CD14-positive monocyte (primary cell): ENCODE data around the gene NPIPB9. TPM values are rescaled to one million over a fixed set of nuclear protein-coding genes. Genes with fewer than 3 reads are reported as not detected.
"Not testable (repeated sequence)": the region's sequence is repeated elsewhere in the genome, so short reads cannot be mapped to it uniquely, and the experiment has no call there.

Experiments used
- DNase-seq, 3 donors: peaks; one replicate each; pipeline ENCODE4 v3.0.0-alpha.2; 2011 to 2022
- H2AFZ ChIP-seq: 2 replicates; pipeline ENCODE4 v1.6.0; 2012; ENCODE audit warnings: mild to moderate bottlenecking, low read depth, low read length, inconsistent platforms; ENCODE audit not compliant: insufficient read depth, poor library complexity, severe bottlenecking
- H3K27ac ChIP-seq, 2 donors: 1 replicate in 1 of 2; 2 replicates in 1 of 2; pipeline ENCODE4 v1.5.1; 2012 to 2013; ENCODE audit warnings: low read length in 2 of 2, control low read depth in 1 of 2, inconsistent platforms in 1 of 2, low read depth in 1 of 2, mild to moderate bottlenecking in 1 of 2
- H3K27me3 ChIP-seq, 2 donors: one replicate each; pipeline versions ENCODE4 v1.6.0 to v1.6.1; 2011 to 2013; ENCODE audit warnings: low read length in 2 of 2; ENCODE audit not compliant: control insufficient read depth in 2 of 2, insufficient read depth in 2 of 2
- H3K36me3 ChIP-seq, 2 donors: replicated peaks in 1 of 2; 1 replicate in 1 of 2; 2 replicates in 1 of 2; pipeline versions ENCODE4 v1.5.1 to v1.6.1; 2012 to 2013; ENCODE audit warnings: low read length in 2 of 2, control low read depth in 1 of 2, inconsistent platforms in 1 of 2, mild to moderate bottlenecking in 1 of 2; ENCODE audit not compliant: insufficient read depth in 2 of 2, control insufficient read depth in 1 of 2
- H3K4me1 ChIP-seq, 2 donors: 1 replicate in 1 of 2; 2 replicates in 1 of 2; pipeline versions ENCODE4 v1.5.1 to v1.6.1; 2012 to 2013; ENCODE audit warnings: low read length in 2 of 2, control low read depth in 1 of 2, inconsistent platforms in 1 of 2, mild to moderate bottlenecking in 1 of 2, moderate library complexity in 1 of 2; ENCODE audit not compliant: insufficient read depth in 2 of 2, control insufficient read depth in 1 of 2
- H3K4me2 ChIP-seq: replicated peaks from 2 replicates; pipeline ENCODE3; 2012; ENCODE audit warnings: low read length, moderate library complexity, mild to moderate bottlenecking; ENCODE audit not compliant: poor library complexity, severe bottlenecking; ENCODE audit errors: extremely low read depth
- H3K4me3 ChIP-seq, 3 experiments: fragments of 200-600 bp in 1 of 3; sonication (generic) in 1 of 3; replicated peaks in 1 of 3; 1 replicate in 2 of 3; 2 replicates in 1 of 3; pipeline ENCODE4 v1.5.1; 2011 to 2013; ENCODE audit warnings: low read length in 3 of 3, mild to moderate bottlenecking in 3 of 3, control low read depth in 2 of 3, low read depth in 2 of 3, inconsistent platforms in 1 of 3, moderate library complexity in 1 of 3
- H3K79me2 ChIP-seq: 2 replicates; pipeline ENCODE4 v1.6.0; 2012; ENCODE audit warnings: mild to moderate bottlenecking, control low read depth, inconsistent platforms, low read length, moderate library complexity; ENCODE audit not compliant: insufficient read depth
- H3K9ac ChIP-seq: 2 replicates; pipeline ENCODE4 v1.6.0; 2017; ENCODE audit warnings: low read length, mild to moderate bottlenecking; ENCODE audit not compliant: insufficient read depth, poor library complexity, severe bottlenecking
- H3K9me3 ChIP-seq, 2 donors: replicated peaks in 1 of 2; 1 replicate in 1 of 2; 2 replicates in 1 of 2; pipeline versions ENCODE4 v1.5.1 to v1.6.1; 2012 to 2013; ENCODE audit warnings: low read length in 2 of 2, control low read depth in 1 of 2; ENCODE audit not compliant: control insufficient read depth in 1 of 2, insufficient read depth in 1 of 2
- H4K20me1 ChIP-seq: 2 replicates; pipeline ENCODE4 v1.6.0; 2012; ENCODE audit warnings: mild to moderate bottlenecking, low read length, control low read depth, moderate library complexity; ENCODE audit not compliant: insufficient read depth
- H3K27ac Mint-ChIP-seq, 7 donors: one replicate each; pipeline ENCODE4 v1.8.0; 2020; ENCODE audit warnings: mild to moderate bottlenecking in 7 of 7, mixed read lengths in 7 of 7, moderate library complexity in 6 of 7, inconsistent platforms in 2 of 7
- H3K27me3 Mint-ChIP-seq, 3 donors: one replicate each; pipeline ENCODE4 v1.8.0; 2021 to 2022; ENCODE audit warnings: low read depth in 3 of 3, mild to moderate bottlenecking in 3 of 3, mixed read lengths in 3 of 3, moderate library complexity in 3 of 3, inconsistent platforms in 1 of 3
- H3K36me3 Mint-ChIP-seq, 2 donors: one replicate each; pipeline ENCODE4 v1.8.0; 2020; ENCODE audit warnings: mixed read lengths in 2 of 2, inconsistent platforms in 1 of 2, mild to moderate bottlenecking in 1 of 2
- H3K4me1 Mint-ChIP-seq: one replicate; pipeline ENCODE4 v1.8.0; 2020; ENCODE audit warnings: mild to moderate bottlenecking, mixed read lengths
- H3K4me3 Mint-ChIP-seq, 2 donors: one replicate each; pipeline ENCODE4 v1.8.0; 2020; ENCODE audit warnings: mild to moderate bottlenecking in 2 of 2, mixed read lengths in 2 of 2, moderate library complexity in 1 of 2
- H3K9me3 Mint-ChIP-seq, 7 donors: one replicate each; pipeline ENCODE4 v1.8.0; 2020 to 2022; ENCODE audit warnings: mixed read lengths in 7 of 7, mild to moderate bottlenecking in 6 of 7, moderate library complexity in 6 of 7, inconsistent platforms in 2 of 7
- WGBS: methylation state at CpG from one replicate; pipeline ENCODE4 v1.1.5; 2013; ENCODE audit warnings: missing lambda C conversion rate; ENCODE audit not compliant: insufficient coverage; 5-methylcytosine and 5-hydroxymethylcytosine counted together
- intact Hi-C, 2 donors: fragments of 100-400 bp; cut with micrococcal nuclease; formaldehyde crosslinking; loops; one replicate each; pipeline versions ENCODE4 v1.15.0 to v1.15.1; 2023
- polyA plus RNA-seq, 3 donors: library from polyadenylated mRNA; depleted of rRNA in 1 of 3; unstranded in 2 of 3; stranded (reverse) in 1 of 3; fragments of 300-500 nt in 2 of 3; fragments of >200 nt in 1 of 3; fragmentation: Illumina TruSeq in 2 of 3; gene quantifications; 1 replicate in 2 of 3; 2 replicates in 1 of 3; pipeline ENCODE4 v1.2.3, GENCODE V29; 2012 to 2021

Gene NPIPB9
- polyA plus RNA-seq, 3 donors = 1.4 TPM; not detected in 2

- H3K36me3 ChIP-seq, intact Hi-C loops, H3K9me3 ChIP-seq, H3K27me3 ChIP-seq, H3K79me2 ChIP-seq, H3K36me3 Mint-ChIP-seq, H3K27ac ChIP-seq, H4K20me1 ChIP-seq, H3K4me1 ChIP-seq, H3K9ac ChIP-seq, H3K9me3 Mint-ChIP-seq, H2AFZ ChIP-seq, H3K4me3 Mint-ChIP-seq, H3K4me1 Mint-ChIP-seq, H3K4me2 ChIP-seq, H3K27ac Mint-ChIP-seq, H3K4me3 ChIP-seq, H3K27me3 Mint-ChIP-seq, DNase-seq: not testable (repeated sequence)
- WGBS = no CpG with 5 or more reads among the region's 5 CpGs
These were observed 20.3 kb upstream of the NPIPB9 start for GRCh38 chr16:28731253-28731652.

GRCh38 chr16:28732455-28733124 lies 19.0 kb upstream of the NPIPB9 start:
- H3K27ac ChIP-seq, H3K4me3 Mint-ChIP-seq, DNase-seq, intact Hi-C loops, H3K9me3 Mint-ChIP-seq, H3K4me3 ChIP-seq, H3K79me2 ChIP-seq, H3K4me2 ChIP-seq, H3K9ac ChIP-seq, H3K4me1 ChIP-seq, H3K36me3 Mint-ChIP-seq, H2AFZ ChIP-seq, H3K27me3 ChIP-seq, H3K27ac Mint-ChIP-seq, H3K36me3 ChIP-seq, H4K20me1 ChIP-seq, H3K27me3 Mint-ChIP-seq, H3K9me3 ChIP-seq, H3K4me1 Mint-ChIP-seq: not testable (repeated sequence)
- WGBS = no CpG with 5 or more reads among the region's 9 CpGs

GRCh38 chr16:28739787-28740186 lies 11.8 kb upstream of the NPIPB9 start:
- H3K9me3 ChIP-seq, H3K4me1 Mint-ChIP-seq, H3K36me3 Mint-ChIP-seq, H4K20me1 ChIP-seq, DNase-seq, H3K79me2 ChIP-seq, H3K4me2 ChIP-seq, H3K27ac Mint-ChIP-seq, H3K36me3 ChIP-seq, H2AFZ ChIP-seq, H3K27me3 ChIP-seq, H3K4me3 ChIP-seq, H3K9me3 Mint-ChIP-seq, intact Hi-C loops, H3K9ac ChIP-seq, H3K27ac ChIP-seq, H3K4me3 Mint-ChIP-seq, H3K4me1 ChIP-seq: not testable (repeated sequence)
- no CpG with 5 or more reads among the region's 9 CpGs for WGBS
- H3K27me3 Mint-ChIP-seq = peaks cover 0 to 14% (median 8%) of the 10 kb centered on the region in 3 donors

GRCh38 chr16:28740631-28741030 lies 11.0 kb upstream of the NPIPB9 start:
- H3K79me2 ChIP-seq, H3K36me3 ChIP-seq, H3K9me3 Mint-ChIP-seq, H3K27me3 ChIP-seq, H3K4me3 Mint-ChIP-seq, intact Hi-C loops, H2AFZ ChIP-seq, H3K4me1 ChIP-seq, H3K9me3 ChIP-seq, H3K4me1 Mint-ChIP-seq, H3K27ac ChIP-seq, H3K27ac Mint-ChIP-seq, H3K4me2 ChIP-seq, H4K20me1 ChIP-seq, DNase-seq, H3K4me3 ChIP-seq, H3K36me3 Mint-ChIP-seq, H3K9ac ChIP-seq: not testable (repeated sequence)
- no CpG with 5 or more reads among the region's 27 CpGs for WGBS
- peaks cover 0 to 14% (median 8%) of the 10 kb centered on the region in 3 donors for H3K27me3 Mint-ChIP-seq
